Hepatocyte (in vitro differentiated cells): ENCODE results near the gene C22orf39.

Experiments
- EZH2 ChIP-seq: fragments of 200-600 bp; sonication (generic); IDR thresholded peaks from 2 replicates; pipeline ENCODE4 v1.6.1; 2016; ENCODE audit warnings: antibody characterized with exemption, mild to moderate bottlenecking, borderline replicate concordance
- EZH2phosphoT487 ChIP-seq: fragments of 200-600 bp; sonication (generic); IDR thresholded peaks from one replicate; pipeline ENCODE4 v1.6.1; 2018; ENCODE audit warnings: antibody characterized with exemption, mild to moderate bottlenecking, low read depth, moderate library complexity; ENCODE audit not compliant: unreplicated experiment, severe bottlenecking
- TF ChIP-seq, protein P1 (sequence below): fragments of 200-600 bp; sonication (generic); IDR thresholded peaks from 2 replicates; pipeline ENCODE4 v1.5.1; 2016; ENCODE audit warnings: antibody characterized with exemption, mild to moderate bottlenecking; ENCODE audit not compliant: poor library complexity

DNA sequence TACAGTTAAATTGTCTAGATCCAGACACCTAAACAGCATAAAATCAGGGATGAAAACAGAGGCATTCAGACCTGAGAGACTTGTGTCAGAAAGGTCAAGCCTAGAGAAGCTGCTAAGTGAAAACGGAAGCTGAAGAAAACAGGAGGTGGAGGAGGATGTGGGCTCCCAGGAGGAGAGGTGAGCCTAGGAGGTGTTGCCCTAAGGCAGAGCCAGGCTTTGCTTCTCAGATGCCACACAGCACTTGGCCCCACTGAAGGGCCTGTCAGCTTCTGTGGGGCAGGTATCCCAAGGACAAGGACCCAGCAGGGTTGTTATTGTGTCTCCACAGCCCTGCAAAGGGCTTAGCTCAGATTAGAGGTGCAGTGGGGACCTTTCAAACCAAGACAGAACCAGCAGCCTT is 17.0 kb upstream of the C22orf39 start:
- TF ChIP-seq, protein P1, sequence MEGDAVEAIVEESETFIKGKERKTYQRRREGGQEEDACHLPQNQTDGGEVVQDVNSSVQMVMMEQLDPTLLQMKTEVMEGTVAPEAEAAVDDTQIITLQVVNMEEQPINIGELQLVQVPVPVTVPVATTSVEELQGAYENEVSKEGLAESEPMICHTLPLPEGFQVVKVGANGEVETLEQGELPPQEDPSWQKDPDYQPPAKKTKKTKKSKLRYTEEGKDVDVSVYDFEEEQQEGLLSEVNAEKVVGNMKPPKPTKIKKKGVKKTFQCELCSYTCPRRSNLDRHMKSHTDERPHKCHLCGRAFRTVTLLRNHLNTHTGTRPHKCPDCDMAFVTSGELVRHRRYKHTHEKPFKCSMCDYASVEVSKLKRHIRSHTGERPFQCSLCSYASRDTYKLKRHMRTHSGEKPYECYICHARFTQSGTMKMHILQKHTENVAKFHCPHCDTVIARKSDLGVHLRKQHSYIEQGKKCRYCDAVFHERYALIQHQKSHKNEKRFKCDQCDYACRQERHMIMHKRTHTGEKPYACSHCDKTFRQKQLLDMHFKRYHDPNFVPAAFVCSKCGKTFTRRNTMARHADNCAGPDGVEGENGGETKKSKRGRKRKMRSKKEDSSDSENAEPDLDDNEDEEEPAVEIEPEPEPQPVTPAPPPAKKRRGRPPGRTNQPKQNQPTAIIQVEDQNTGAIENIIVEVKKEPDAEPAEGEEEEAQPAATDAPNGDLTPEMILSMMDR = no peak
- no peak for TF ChIP-seq EZH2
- no peak for TF ChIP-seq EZH2phosphoT487
